Islet precursor cell (in vitro differentiated cells): ENCODE data around the gene NOC4L.

Experiments used
- DNase-seq: peaks from one replicate; pipeline ENCODE4 v3.0.0-alpha.2; 2018

Gene NOC4L

DNA sequence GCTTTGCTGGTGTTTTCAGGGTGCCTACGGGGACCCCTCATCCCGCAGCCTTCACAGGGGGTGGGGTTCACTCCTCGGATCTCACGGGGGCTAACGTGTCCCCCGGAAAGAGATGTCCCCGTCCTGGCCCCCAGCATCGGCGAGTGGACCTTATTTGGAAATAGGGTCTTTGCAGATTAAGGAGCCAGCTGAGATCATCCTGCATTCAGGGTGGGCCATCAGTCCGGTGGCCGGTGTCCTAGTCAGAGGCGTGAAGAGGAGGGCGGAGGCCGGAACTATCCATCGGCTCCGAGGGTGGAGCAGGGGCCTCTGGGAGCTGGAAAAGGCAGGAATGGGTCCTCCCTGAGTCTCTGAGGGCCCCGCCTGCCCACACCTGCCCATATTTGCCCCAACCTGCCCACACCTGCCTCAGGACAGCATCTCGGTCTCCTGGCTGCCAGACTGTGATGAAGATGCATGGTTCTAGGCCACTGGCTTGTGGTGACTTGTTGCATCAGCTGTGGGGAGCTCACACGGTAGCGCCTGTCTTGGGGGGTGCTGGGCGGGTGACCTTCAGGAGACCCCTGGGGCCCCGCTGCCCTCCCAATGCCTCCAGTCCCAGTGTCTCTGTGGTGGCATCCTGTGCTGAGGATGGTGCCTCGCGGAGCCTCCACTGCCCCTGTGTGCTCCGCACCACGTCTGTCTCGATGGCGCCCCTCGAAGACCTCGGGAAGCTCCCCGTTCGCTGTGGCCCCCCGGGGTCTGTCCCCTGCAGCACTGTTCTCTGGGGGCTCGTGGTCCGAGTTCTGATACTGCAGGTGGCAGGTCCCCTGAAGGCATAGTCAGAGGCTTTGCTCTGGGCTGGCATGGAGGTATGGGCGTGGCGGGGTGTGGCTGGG is 14.7 kb downstream of the NOC4L start:
- DNase-seq, result no peak

DNA sequence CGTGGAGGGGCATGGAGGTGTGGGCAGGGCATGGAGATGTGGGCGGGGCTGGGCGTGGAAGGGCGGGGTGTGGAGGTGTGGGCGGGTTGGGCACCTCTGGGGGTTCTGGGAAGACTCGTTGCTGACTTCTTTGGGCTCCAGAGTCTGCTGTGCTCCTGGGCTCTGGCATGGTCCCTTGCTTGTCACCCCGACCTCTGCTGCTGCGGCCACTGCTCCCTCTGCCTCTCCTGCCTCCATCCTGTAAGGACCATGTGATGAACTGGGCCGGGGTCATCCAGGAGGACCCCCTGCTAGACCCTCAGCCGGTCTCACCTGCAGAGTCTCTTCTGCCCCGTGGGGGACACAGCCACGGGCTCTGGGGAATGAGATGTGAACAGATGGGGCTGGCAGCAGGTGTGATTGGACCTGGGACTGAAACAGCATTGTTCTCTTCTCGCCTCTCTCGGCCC is 15.3 kb downstream of the NOC4L start:
- no peak for DNase-seq

DNA sequence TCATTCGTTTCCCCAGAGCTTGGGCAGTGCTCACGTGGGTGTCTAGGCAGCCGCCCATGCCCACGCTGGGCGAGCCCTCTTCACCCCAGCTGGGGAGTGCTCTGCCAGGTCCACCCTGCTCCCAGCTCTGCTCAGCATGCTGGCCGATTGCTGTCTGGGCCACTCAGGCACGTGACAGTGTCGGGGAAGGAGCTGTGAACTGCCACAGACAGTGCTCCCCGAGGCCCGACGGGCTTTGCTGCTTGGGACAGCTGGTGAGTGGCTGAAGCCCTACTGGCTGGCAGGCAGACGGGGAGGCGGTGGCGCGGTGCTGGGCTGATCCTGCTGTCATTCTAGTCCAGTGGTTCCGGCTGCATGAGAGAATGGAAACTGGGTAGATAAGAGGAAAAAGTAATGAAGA is 15.8 kb downstream of the NOC4L start:
- DNase-seq, result no peak

DNA sequence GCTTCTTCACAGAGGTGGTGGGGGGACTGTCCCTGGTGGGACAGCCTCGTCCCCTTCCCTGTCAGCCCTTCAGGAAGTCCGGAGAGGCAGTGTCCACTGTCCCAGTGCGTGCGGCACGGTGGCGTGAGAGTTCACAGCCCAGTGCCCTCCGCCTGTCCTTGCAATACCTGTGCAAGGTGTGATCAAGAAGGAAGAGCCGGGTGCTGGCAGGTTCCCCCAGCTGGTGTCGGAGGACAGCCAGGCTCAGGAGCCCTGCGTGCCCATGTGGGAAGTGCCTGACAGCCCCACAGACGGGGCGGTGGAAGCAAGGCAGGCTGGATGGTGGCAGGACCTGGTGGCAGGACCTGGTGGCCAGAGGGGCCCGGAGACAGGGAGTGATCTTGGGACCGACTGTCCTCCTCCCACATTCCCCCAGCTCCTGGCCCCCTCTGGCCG is 16.4 kb downstream of the NOC4L start:
- no peak for DNase-seq

DNA sequence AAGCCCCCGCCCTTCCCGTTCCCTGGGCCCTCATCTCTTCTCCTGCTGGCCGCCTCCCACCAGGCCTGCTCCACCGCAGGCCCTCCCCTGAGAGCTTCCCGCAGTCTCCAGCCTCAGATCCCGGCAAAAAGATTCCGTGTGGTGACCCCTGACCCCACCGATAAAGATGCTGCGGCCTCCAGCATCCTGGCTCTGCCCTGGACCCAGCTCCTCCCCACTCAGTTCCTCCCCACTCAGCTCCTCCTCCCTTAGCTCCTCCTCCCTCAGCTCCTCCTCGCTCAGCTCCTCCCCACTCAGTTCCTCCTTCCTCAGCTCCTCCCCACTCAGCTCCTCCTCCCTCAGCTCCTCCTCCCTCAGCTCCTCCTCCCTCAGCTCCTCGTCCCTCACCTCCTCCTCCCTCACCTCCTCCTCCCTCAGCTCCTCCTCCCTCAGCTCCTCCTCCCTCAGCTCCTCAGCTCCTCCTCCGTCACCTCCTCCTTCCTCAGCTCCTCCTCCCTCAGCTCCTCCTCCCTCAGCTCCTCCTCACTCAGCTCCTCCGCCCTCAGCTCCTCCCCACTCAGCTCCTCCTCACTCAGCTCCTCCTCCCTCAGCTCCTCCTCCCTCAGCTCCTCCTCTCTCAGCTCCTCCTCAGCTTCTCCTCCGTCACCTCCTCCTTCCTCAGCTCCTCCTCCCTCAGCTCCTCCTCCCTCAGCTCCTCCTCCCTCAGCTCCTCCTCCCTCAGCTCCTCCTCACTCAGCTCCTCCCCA is 17.0 kb downstream of the NOC4L start:
- DNase-seq, result no peak

DNA sequence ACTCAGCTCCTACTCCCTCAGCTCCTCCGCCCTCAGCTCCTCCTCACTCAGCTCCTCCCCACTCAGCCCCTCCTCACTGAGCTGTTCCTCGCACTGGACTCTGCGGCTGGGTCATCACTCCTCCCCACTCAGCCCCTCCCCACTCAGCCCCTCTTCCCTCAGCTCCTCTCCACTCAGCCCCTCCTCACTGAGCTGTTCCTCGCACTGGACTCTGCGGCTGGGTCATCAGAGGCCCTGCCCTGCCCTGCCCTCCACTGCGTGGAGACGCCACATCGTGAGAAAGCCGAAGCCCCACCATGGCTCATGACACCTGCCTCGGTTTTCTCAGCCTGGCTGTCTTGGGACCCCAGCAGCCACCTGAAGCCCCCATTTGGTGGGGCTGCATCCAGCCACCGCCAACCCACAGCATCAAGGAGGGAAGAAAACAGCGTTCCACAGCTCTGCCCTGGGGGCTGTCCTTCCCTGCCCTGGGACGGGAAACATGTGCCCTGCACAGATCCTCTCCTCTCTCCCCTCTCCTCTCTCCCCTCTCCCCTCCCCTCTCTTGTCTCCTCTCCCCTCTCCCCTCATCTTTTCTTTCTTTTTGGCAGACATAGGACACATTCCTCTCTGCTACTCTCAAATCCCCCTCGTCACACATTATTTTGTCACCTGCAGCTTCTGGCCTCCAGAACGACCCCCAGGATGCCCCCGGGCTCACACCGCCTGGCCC is 17.7 kb downstream of the NOC4L start:
- no peak for DNase-seq

DNA sequence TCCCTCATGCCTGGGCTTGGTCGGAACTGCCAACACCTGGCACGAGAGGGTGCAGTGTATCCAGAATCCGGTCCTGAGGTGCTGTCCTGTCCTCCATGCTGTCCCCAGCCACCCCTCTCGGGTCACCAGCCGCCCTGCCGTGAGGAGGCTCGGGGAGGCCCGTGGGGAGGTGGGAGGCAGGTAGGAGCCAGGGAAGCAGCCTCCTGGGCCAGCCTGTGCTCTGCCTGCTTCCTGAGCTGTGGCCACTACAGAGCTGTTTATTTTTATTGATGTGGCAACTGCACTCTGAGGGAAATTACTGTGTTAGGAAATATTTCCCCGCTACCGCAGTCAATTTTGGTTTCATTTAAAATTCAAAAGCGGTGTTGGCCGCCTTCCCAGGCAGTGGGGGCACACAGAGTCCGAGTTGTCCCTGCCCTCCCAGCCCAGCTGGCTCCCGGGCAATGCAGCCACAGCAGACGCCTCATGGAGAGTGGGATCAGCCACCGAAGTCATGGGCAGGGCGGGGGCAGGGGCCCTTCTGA is 18.3 kb downstream of the NOC4L start:
- no peak for DNase-seq

DNA sequence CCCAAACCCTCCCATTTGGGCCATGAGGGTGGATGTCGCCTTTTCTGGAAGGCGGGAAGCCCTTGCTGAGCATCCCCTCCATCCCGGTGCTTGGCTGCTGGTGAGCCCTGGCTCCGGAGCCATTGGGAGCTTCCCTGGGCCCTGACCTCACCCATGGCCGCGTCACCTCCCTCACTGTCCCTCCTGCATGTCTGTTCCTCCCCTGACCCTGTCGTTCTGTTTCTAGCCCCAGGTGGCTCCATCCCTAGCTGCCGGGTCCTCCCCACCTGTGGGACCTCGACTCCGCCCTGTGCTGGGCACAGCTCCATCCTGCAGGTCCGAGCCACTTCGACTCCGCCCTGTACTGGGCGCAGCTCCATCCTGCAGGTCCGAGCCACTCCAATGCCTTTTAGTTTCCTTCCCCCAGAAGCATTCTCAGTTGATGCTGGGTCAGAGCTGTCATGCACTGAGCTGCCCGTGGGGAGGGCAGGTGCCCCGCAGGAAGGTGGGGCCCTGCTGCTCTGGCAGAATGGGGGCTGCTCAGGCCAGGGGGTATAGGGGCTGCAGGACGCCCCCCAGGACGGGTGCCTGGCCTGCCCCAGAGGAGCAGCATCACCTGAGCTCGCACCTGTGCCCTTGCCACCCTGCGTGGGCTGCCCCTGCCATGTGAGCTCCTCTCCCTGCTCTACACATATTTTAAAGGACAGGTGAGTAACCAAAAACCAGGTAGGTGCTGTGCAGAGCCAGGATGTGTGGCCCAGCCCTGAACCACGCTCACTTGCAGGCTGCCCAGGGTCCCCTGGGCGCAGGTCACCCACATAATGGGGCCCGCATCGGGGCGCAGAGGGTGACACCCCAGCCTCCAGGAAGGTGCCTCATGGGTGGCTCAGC is 19.0 kb downstream of the NOC4L start:
- DNase-seq, result no peak

DNA sequence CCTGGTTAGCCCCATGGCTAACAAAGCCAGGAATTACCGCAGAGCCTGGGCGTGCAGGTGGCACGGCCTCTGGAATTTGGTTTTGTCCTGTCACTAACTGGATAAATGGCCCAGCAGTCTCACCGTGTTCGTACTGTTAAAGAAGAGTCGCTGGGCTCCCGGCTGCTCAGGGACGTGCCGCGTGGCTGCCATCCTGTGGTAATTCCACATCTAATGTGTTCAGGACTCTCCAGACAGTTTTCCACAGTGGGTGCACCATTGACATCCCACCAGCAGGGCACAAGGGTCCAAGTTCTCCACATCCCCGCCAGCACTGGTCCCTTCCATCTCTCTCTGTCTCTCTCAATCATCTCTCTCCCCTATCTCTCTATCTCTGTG is 19.6 kb downstream of the NOC4L start:
- DNase-seq, result no peak

DNA sequence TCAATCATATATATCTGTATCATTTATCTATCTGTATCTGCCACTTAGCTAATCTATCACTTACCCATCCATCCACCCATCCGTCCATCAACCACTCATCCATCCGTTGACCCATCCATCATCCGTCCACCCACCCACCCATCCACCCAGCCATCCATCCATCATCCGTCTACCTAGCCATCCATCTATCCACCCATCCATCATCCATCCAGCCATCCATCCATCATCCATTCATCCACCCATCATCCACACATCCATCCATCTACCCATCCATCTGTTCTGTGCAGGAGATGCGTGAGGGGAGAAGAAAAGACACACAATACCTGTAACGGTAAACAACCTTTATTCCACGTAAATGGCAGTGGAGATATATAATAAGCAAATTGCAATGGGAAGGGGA is 20.2 kb downstream of the NOC4L start:
- no peak for DNase-seq

DNA sequence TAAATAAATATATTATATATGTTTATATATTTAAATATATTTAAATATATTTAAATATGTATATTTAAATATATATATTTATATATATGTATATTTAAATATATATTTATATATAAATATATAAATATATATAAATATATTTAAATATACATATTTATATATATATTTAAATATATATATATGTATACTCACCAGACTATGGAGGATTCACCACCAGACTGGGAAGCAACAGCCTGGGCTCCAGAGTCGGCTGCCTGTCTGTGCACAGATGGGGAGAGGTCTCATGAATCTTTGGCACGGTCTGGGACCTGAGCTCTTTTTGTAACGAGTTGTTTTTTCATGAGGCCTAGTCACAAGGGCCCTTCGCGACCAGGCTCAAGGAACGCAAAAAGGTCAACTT is 21.3 kb downstream of the NOC4L start:
- DNase-seq, result no peak

DNA sequence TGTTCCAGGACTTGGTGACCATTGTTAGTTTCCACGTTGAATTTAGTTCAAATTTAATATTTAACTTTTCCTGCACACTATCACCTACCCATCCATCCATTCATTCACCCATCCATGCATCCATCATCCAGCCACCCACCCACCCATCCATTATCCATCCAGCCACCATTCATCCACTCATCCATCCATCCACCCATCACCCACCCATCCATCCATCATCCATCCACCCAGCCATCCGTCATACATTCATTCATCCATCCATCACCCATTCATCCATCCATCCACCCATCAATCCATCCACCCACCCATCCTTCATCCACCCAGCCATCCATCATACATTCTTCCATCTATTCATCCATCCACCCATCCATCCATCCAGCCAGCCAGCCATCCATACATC is 21.8 kb downstream of the NOC4L start:
- DNase-seq, result no peak

DNA sequence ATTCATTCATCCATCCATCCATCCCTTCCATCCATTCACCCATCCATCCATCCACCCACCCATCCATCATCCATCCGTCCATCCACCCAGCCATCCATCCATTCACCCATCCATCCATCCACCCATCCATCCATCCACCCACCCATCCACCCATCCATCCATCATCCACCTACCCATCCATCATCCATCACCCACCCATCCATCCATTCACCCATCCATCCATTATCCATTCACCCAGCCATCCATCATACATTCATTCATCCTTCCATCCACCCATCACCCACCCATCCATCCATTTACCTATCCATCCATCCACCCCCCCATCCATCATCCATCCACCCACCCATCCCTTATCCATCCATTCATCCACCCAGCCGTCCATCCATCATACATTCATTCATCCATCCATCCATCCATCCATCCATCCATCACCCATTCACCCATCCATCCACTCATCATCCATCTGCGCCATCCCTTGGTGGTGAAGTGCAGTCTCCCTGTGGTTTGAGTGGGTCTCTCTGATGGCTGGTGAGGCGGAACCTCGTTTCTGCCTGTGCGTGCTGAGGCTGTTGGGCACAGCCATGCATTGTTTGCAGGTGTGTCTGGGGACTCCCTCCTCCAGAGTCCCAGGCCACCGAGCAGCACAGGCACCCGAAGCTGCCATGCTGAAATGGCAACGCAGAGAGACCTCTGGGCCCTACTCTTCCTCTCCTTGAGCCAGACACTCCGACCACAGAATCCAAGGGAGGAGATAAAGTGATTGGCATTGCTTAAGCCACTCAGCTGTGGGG is 22.7 kb downstream of the NOC4L start:
- no peak for DNase-seq

DNA sequence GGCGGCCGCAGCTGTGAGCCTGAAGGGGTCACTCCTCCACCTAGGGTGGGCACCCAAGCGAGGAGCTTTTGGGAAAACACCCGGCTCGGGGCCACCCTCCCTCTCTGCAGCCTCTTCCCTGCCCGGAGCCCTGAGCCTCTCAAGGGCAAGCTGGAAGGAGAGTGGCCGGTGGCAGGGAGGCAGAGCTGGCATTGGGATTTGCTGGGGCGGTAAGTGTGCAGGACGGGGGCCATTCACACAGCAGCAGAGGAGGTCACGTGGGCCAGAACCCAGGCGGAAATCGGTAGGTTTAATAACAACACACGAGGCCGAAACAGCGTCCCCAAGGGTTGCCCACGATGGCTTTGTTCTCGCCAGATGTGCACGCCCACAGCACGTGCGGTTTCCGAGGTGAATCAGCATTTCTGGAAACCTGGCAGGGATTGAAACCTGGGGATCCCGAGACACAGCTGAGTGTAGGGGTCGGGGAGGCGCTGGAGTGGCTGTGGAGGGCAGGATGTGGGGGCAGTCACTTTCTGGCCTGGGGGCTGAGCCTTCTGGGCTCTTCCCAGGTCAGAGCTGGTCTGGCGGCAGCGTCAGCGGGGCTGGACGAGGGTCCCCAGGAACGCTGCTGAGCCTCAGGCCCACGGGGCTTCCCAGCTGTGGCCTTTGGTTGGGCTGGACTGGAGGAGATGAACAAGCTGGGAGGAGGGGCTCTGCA is 23.5 kb downstream of the NOC4L start:
- DNase-seq, result no peak

DNA sequence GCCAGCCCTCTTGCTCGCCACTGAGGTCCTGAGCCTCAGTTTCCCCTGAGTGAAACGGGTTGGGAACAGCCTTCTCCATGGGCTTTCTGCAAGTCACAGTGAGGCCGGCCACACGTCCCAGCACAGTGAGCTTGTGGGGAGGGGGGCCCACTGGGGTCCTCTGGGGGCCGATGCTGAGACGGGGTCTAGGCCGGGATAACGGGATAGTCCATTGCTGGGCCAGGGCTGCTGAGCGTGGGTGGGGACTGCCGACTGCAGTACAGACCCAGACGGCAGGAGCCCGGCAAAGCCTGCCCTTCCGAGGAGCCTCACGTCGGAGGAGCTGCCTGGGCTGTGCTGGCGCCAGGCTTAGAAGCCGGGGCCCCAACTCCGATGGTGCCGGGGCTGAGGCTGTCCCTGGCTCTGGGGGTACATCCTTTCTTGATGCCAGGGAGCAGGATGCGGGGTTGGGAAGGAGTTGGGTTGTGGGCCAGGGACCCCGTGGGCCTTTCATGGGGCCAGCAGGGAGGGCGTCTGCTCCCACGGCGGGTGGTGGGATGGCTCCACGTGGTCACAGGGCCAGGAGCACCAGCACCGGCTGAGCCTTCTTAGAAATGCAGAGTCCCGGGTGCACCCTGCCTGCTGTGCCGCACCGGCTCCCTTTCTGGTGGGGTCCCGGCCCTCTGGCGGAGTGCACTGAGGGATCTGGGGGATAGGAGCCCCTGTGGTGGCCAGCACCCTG is 24.2 kb downstream of the NOC4L start:
- DNase-seq, result no peak

DNA sequence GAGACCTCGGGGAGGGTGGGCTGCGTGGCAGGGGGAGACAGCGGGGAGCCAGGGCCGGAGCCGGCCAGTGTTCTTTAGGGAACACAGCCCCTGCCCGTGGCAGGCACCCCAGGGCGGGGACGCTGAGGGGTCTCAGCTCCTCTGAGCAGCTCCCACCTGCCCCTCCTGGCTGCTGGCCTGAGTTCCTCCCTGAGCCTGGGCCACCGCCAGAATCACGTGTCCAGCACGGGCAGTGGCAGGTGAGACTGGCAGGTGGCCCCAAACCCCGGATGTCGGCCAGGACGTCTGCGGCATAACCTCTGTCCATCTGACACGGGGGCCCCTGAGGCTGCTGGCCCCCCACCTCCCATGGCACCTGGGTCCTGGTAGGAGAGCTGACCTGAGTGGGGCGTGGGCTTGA is 25.1 kb downstream of the NOC4L start:
- no peak for DNase-seq

DNA sequence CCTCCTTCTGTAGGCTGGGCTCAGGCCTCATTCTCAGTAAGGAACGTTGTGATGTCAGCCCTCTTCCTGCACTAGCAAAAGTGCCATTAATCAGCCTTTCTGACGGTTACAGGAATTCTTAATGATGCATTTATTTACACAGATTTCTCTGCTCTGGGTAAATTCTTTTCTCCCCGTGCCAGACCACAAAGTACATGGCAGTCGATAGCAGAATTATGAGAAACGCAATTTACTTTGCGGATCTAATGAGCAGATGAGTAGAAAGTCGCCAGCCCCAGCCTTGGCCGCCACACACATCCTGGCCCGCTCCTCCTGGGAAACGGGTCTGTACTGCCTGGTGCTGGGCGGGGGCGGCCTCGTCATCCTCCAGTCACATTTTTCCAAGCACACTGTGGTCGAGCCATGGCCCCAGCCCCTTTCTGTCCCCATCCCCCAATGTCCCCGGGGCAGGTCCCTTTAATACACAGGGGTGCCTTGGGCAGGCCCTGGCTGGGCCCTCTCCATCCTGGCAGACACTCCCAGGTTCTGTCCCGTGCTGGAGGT is 25.9 kb downstream of the NOC4L start:
- no peak for DNase-seq

DNA sequence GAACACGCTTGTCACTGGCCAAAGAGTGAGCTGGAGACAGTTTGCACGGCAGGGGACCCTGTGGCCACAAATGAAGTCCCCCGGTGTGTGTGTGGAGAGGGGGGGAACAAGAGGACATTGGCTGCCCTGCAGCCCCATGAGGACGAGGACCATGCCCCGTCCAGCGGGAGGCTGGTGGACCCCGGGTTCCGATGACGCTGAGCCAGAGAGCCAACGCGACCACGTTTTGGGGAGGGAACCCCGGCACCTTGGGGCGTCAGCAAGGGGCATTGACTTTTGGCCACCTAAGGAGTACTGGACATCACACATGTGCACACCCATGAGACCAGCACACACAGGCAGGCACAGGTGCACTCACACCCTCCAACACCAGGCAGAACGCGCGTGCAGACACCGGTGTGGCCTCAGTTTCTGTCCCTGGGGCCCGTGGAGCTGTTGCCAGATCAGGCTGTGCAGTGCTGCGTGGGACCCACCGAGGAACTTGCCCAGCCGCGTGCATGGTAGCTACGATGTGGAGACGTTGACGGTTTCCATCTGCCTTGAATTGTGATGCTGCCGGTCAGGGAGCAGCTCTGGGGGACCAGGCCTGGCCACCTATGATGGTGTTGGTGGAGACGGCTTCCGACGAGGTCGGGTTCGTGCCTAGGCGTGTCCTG is 26.5 kb downstream of the NOC4L start:
- DNase-seq, result no peak

DNA sequence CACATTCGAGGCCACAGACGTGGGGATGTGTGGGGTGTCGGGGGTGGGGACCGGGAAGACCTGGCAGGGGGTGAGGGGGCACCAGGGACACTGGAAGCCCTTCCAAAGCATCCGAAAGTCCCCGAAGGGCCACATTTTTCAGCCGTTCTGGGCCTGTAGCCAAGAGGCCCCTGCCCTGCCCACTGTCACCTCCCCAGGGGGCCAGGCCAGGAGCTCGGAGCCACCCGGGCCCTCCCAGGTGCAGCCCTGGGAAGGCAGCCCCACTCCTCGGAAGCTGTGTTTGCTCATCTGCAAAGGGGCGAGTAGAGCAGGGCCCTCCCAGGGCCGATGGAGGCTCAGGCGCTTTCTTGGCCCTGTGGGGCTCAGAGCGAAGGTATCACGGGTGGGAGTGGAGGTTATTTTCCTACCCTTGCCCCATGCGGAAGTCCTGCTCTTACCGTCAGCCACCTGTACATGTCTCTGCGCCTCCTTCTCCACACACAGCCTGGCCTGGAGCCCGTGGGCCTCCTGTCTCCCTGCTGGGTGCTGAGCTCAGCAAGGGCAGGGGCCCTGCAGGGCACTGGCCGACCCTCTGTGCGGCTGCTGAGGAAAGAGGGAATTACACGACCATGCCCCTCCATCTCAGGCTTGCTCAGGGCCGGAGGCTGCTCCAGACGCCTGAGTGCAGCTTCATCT is 27.2 kb downstream of the NOC4L start:
- no peak for DNase-seq
